PC-3 (cell line): ENCODE results near the gene RTP3.

ENCODE experiments used
- EZH2 ChIP-seq: fragments of 300-600 bp; sonication (generic); IDR thresholded peaks from one replicate; pipeline ENCODE4 v1.6.1; 2017; ENCODE audit warnings: antibody characterized with exemption, mild to moderate bottlenecking, low read length; ENCODE audit not compliant: unreplicated experiment
- EZH2phosphoT487 ChIP-seq: fragments of 300-600 bp; sonication (generic); IDR thresholded peaks from 2 replicates; pipeline ENCODE4 v1.6.1; 2018; ENCODE audit warnings: mild to moderate bottlenecking, antibody characterized with exemption, low read length, borderline replicate concordance
- TF ChIP-seq, protein P1 (sequence below): fragments of 300-600 bp; sonication (generic); conservative IDR thresholded peaks from 2 replicates; pipeline ENCODE4 v1.5.1; 2017; ENCODE audit warnings: antibody characterized with exemption, low read depth, mild to moderate bottlenecking, low read length

- TF ChIP-seq, protein P1, sequence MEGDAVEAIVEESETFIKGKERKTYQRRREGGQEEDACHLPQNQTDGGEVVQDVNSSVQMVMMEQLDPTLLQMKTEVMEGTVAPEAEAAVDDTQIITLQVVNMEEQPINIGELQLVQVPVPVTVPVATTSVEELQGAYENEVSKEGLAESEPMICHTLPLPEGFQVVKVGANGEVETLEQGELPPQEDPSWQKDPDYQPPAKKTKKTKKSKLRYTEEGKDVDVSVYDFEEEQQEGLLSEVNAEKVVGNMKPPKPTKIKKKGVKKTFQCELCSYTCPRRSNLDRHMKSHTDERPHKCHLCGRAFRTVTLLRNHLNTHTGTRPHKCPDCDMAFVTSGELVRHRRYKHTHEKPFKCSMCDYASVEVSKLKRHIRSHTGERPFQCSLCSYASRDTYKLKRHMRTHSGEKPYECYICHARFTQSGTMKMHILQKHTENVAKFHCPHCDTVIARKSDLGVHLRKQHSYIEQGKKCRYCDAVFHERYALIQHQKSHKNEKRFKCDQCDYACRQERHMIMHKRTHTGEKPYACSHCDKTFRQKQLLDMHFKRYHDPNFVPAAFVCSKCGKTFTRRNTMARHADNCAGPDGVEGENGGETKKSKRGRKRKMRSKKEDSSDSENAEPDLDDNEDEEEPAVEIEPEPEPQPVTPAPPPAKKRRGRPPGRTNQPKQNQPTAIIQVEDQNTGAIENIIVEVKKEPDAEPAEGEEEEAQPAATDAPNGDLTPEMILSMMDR: no peak
- TF ChIP-seq EZH2phosphoT487 (no peak), EZH2 (no peak)
These were observed 25.8 kb downstream of the RTP3 start for GRCh38 chr3:46523556-46523955.
